RWPE2 (cell line): ENCODE measurements around the gene YOD1.

Experiments used
- ATAC-seq: fragments of 200-7000 bp; cut with Tn5 transposase; 3 replicates; pipeline ENCODE4 v1.9.1; 2021; ENCODE audit warnings: low read depth
- DNase-seq: peaks from one replicate; pipeline ENCODE4 v3.0.0-alpha.2; 2020; ENCODE audit warnings: low spot score
- H3K27ac ChIP-seq: fragments of 450-650 bp; 2 replicates; pipeline ENCODE4 v1.5.1; 2017; ENCODE audit warnings: mild to moderate bottlenecking; ENCODE audit not compliant: poor library complexity, severe bottlenecking
- H3K27me3 ChIP-seq: fragments of 250-450 bp; sonication (Bioruptor Pico); 2 replicates; pipeline ENCODE4 v1.5.1; 2021; ENCODE audit warnings: mild to moderate bottlenecking, moderate library complexity; ENCODE audit not compliant: insufficient read depth, poor library complexity, severe bottlenecking
- H3K36me3 ChIP-seq: fragments of 250-450 bp; sonication (Bioruptor Pico); 2 replicates; pipeline ENCODE4 v1.5.1; 2020; ENCODE audit warnings: low read depth, mild to moderate bottlenecking, moderate library complexity
- H3K4me1 ChIP-seq: fragments of 250-450 bp; sonication (Bioruptor Pico); 2 replicates; pipeline ENCODE4 v1.5.1; 2021; ENCODE audit warnings: mild to moderate bottlenecking, moderate library complexity; ENCODE audit not compliant: insufficient read depth, poor library complexity, severe bottlenecking
- H3K4me3 ChIP-seq: fragments of 250-450 bp; sonication (Bioruptor Pico); 2 replicates; pipeline ENCODE4 v1.5.1; 2021; ENCODE audit warnings: mild to moderate bottlenecking, moderate library complexity; ENCODE audit not compliant: severe bottlenecking
- H3K9me3 ChIP-seq: fragments of 250-450 bp; sonication (Bioruptor Pico); 2 replicates; pipeline ENCODE4 v1.5.1; 2021; ENCODE audit warnings: mild to moderate bottlenecking, moderate library complexity; ENCODE audit not compliant: severe bottlenecking
- TF ChIP-seq, protein P1 (sequence below): fragments of 450-650 bp; IDR thresholded peaks from one replicate; pipeline ENCODE4 v1.5.1; 2017; ENCODE audit warnings: mild to moderate bottlenecking, moderate library complexity; ENCODE audit not compliant: poor library complexity, severe bottlenecking

Gene YOD1

DNA sequence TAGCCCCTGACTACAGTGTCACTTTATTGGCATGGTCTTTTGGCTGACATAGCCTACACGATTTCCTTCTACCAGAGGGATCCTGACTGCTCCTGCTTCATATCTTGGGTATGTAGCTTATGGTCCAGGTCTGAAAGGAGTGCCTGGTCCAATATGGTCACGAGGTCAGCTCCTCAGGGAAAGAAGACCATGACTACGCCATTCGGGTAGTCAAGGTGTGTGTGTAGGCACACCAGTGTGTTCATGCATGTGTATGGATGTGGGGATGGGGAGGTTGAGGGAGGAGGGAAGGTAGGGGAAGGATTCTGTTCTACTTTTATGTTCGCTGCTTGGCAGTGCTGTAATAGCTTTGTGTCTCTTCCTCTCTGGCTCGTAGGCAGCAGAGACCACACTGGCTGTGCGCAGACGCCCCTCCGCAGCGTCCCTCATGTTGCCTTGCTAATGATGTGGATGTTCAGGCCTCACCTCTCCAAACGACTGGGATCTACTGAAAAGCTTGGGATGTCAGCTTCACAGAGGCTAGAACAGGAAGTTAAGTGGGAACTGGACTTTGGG, 27.6 kb upstream of the YOD1 start:
- no peaks in the 10 kb centered on the region for H3K9me3 ChIP-seq
- ATAC-seq (no peak), DNase-seq (no peak)
- TF ChIP-seq, protein P1, sequence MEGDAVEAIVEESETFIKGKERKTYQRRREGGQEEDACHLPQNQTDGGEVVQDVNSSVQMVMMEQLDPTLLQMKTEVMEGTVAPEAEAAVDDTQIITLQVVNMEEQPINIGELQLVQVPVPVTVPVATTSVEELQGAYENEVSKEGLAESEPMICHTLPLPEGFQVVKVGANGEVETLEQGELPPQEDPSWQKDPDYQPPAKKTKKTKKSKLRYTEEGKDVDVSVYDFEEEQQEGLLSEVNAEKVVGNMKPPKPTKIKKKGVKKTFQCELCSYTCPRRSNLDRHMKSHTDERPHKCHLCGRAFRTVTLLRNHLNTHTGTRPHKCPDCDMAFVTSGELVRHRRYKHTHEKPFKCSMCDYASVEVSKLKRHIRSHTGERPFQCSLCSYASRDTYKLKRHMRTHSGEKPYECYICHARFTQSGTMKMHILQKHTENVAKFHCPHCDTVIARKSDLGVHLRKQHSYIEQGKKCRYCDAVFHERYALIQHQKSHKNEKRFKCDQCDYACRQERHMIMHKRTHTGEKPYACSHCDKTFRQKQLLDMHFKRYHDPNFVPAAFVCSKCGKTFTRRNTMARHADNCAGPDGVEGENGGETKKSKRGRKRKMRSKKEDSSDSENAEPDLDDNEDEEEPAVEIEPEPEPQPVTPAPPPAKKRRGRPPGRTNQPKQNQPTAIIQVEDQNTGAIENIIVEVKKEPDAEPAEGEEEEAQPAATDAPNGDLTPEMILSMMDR, result no peak
- no peaks in the 10 kb centered on the region for H3K27me3 ChIP-seq
- H3K27ac ChIP-seq, result no peak overlapping the region
- peaks cover 8% of the 10 kb centered on the region; the same call in 1 of the 2 replicates for H3K36me3 ChIP-seq
- no peak overlapping the region for H3K4me3 ChIP-seq
- H3K4me1 ChIP-seq, result peaks cover 11% of the 10 kb centered on the region

DNA sequence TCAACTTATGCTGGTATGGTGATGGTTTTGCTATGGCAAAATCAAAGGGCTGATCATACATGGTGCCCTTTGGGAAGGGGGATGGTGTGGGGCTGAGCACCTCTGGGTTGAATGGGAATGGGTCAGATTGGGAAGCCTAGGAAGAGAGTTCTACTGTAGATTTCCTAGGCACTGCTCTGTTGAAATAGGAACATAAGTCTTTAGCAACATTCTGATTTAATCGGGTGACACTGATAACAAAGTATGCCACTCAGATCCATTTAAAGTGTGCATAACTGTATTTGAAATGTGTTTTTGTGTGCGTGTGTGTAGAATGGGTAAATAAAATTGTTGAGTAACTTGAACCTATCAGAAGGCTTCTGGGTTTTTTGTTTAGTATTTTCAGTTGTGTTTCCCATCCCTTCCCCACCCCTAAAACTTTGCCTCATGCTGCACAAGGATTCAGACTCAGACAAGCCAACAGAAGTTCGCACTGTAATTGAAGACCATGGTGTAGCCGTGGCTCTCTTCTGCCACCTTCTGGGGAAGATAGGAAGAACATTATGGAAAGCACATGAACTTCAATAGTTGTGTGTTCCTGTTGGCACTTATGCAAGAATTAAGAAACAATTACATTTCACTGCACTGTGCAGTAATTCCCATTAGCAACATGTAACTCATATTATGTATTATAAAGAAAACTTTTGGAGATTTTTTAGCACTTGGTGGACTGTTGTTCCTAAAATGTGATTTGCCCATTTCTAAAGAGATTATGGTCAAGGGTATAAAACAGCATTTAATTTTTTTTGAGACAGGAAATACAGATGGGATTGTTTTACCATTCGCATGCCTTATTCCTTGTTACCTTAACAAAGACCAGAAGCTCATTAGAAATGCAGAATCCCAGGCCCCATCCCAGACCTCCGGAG, 26.7 kb upstream of the YOD1 start:
- no peaks in the 10 kb centered on the region for H3K27me3 ChIP-seq
- peaks cover 8% of the 10 kb centered on the region; the same call in 1 of the 2 replicates for H3K36me3 ChIP-seq
- TF ChIP-seq, protein P1, result peak; percentile 97
- DNase-seq (no peak), ATAC-seq (peak; percentile 57)
- no peak overlapping the region for H3K4me3 ChIP-seq
- peaks cover 15% of the 10 kb centered on the region for H3K4me1 ChIP-seq
- H3K9me3 ChIP-seq, result no peaks in the 10 kb centered on the region
- H3K27ac ChIP-seq, result no peak overlapping the region

DNA sequence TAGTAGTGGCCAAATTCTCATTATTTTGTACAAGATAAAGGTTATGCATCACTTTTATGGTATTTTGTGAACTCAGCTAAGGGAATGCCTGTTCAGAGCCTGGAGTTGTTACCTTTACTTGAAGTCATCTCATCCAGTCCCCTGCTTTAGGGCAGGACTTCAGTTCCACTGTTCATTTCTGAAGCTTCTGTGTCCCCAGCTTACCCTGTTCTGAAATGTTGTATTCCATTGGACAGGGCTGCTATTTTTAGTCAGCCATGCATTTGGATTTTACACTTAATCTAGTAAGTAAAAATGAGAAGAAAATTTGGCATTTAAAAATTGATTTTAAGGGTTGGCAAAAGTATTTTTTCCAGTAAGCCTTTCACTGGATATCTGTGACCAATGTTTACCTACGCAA, 26.0 kb upstream of the YOD1 start:
- TF ChIP-seq, protein P1, result no peak
- no peak for DNase-seq
- H3K9me3 ChIP-seq, result no peaks in the 10 kb centered on the region
- no peak overlapping the region for H3K4me3 ChIP-seq
- no peaks in the 10 kb centered on the region for H3K27me3 ChIP-seq
- no peak overlapping the region for H3K27ac ChIP-seq
- peaks cover 15% of the 10 kb centered on the region for H3K4me1 ChIP-seq
- peaks cover 8% of the 10 kb centered on the region; the same call in 1 of the 2 replicates for H3K36me3 ChIP-seq
- no peak for ATAC-seq

DNA sequence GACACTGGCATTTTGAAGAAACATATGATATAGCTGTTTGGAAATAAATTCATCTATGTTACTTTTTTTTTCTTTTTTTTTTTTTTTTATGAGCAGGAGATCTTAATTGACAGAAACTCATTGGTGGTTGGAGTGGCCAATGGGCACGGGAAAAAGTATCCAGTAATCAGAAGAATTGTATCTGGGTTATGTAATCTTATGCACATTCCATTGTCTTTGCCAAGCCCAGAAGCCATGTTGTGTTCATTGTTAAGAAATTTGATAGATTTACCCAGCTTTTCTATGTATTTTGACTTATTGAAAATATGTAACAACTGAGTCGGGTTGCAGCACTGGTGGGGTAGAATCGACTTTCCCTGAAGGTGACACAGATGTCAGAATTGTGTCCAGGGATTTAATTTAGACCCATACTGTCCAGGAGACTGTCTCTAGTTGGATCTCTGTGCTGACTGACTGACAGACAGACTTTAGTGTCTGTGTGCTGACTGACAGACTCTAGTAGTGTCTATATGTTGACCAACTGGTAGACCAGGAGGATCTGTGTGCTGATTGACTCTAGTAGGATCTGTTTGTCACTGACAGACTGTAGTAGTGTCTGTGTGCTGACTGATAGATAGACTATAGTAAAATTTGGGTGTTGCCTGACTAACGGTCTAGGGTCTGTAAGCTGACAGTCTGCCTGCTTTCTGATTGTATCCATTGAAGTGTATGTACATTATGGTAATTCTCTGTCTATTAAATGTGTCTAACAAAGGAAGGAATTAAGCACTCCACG, 25.4 kb upstream of the YOD1 start:
- Histone ChIP-seq H3K4me3 (no peak overlapping the region), H3K27ac (no peak overlapping the region), H3K4me1 (peaks cover 15% of the 10 kb centered on the region), H3K9me3 (no peaks in the 10 kb centered on the region), H3K36me3 (peaks cover 8% of the 10 kb centered on the region; the same call in 1 of the 2 replicates), H3K27me3 (no peaks in the 10 kb centered on the region)
- TF ChIP-seq, protein P1, result no peak
- no peak for DNase-seq
- ATAC-seq, result no peak
